Measurements from ENCODE around the gene IRF7. TPM values are rescaled to one million over a fixed set of nuclear protein-coding genes. Genes with fewer than 3 reads are reported as not detected.

Gene IRF7
- polyA plus RNA-seq (2013), result 16.9 TPM

DNA sequence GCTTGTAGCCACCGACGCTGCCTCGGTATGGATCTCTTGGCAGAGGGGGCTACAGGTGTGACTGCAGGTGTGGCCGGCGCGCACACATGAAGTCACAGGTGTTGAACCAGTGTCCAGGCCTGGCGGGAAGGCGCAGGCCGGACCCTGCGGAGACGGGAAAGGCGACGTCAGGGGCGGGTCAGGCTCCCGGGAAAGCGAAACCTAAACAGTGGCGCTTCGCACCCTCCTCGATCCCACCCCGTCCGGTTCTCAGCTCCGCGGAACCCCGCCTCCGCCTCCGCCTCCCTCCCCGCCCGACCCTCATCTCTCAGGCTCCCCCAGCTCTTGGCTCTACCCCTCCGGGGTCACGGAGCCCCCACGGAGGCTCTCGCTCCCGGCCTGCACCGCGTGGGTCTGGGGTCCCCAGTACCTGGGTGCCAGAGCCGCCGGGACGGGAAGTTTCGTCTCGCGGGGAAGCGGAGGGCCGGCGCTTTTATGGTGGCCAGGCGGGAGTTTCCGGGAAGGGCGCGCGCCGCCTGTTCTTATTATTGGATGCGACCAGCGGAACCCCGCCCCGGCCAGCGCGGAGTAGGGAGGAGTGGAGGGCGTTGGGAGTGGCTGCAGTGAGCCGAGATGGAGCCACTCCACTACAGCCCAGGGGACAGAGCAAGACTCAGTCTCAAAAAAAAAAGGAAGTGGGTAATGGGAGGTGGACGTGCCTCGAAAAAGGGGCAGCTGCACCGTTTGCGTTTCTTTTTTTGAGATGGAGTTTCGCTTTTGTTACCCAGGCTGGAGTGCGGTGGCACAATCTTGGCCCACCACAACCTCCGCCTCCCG, at the start of gene IRF7:
Gene IRF7, minus strand, starts transcription at position 447 of the 816 bp plus-strand sequence. CDS start 586 bp downstream, outside the sequence.
- H3K27ac ChIP-seq (ENCODE audit: insufficient read depth in 1 of 2, low read depth in 1 of 2, low read length in 2 of 2, poor library complexity in 1 of 2, severe bottlenecking in 2 of 2), result peak within 1 kb of the TSS; percentile 50 to 85
- WGBS (ENCODE audit: insufficient coverage), result 1% methylated on average over 44 of the region's 66 CpGs

DNA sequence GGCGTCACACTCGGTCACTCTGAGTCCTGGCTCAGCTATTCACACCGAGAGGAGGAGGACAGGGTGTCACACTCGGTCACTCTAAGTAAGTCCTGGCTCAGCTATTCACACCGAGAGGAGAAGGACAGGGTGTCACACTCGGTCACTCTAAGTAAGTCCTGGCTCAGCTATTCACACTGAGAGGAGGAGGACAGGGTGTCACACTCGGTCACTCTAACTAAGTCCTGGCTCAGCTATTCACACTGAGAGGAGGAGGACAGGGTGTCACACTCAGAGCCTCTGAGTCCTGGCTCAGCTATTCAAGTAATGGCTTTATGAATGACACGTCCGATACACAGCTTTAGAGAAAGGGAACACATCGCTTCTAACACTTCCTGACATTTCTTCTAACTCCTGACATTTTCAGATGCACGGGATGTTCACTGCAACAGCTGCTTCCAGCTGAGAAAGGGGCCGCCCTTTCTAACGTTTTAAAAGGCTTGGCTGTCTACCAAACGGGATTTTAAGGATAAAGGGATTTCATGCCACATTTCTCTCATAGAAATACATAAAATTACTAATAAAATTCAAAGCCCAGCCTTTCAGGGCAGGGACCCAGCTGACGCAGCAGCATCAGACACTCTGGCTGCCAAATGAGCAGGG, 49.4 kb upstream of the IRF7 start:
- peak overlapping the region in 1 of 2 experiments; percentile 60 for H3K27ac ChIP-seq (ENCODE audit: insufficient read depth in 1 of 2, low read depth in 1 of 2, low read length in 2 of 2, poor library complexity in 1 of 2, severe bottlenecking in 2 of 2)
- POLR2A ChIA-PET, result no interaction called here
- H3K36me3 ChIP-seq (ENCODE audit: control insufficient read depth in 4 of 4, insufficient read depth in 4 of 4, low read length in 3 of 4), result peaks cover 9 to 56% (median 27%) of the 10 kb centered on the region in 4 experiments
- H3K9me3 ChIP-seq (ENCODE audit: control extremely low read depth in 1 of 5, control insufficient read depth in 4 of 5, insufficient read depth in 2 of 5, low read depth in 1 of 5, low read length in 4 of 5), result no peaks in the 10 kb centered on the region
- CTCF ChIA-PET, result interaction anchor here (0.6 to 2.1 kb wide), 5 partner anchors 9 to 350 kb away, joined by 3 to 13 read pairs (median 4); no protein-coding TSS in a partner anchor
- no peak overlapping the region for H3K4me3 ChIP-seq (ENCODE audit: control insufficient read depth in 1 of 7, extremely low read depth in 1 of 7, insufficient read depth in 4 of 7, low read depth in 2 of 7, low read length in 6 of 7)
- 94% methylated on average over 11 of the region's 15 CpGs for WGBS (ENCODE audit: insufficient coverage)
- no peaks in the 10 kb centered on the region for H3K27me3 ChIP-seq (replicated peaks in 2 of 5; ENCODE audit: control insufficient read depth in 4 of 5, insufficient read depth in 5 of 5, low read length in 4 of 5)
- no peak for DNase-seq
- peaks cover 0 to 8% (median 0%) of the 10 kb centered on the region in 4 experiments for H3K4me1 ChIP-seq (ENCODE audit: control extremely low read depth in 1 of 4, control insufficient read depth in 4 of 4, insufficient read depth in 4 of 4, low read length in 3 of 4)

More for the DNA sequence above, at the start of gene IRF7:
- H3K9me3 ChIP-seq (ENCODE audit: control extremely low read depth in 1 of 5, control insufficient read depth in 4 of 5, insufficient read depth in 2 of 5, low read depth in 1 of 5, low read length in 4 of 5), result no peaks in the 10 kb centered on the region
- H3K36me3 ChIP-seq (ENCODE audit: control insufficient read depth in 4 of 4, insufficient read depth in 4 of 4, low read length in 3 of 4), result peaks cover 2 to 42% (median 27%) of the 10 kb centered on the region in 4 experiments
- H3K4me1 ChIP-seq (ENCODE audit: control extremely low read depth in 1 of 4, control insufficient read depth in 4 of 4, insufficient read depth in 4 of 4, low read length in 3 of 4), result peaks cover 0 to 31% (median 23%) of the 10 kb centered on the region in 4 experiments
- H3K4me3 ChIP-seq (ENCODE audit: control insufficient read depth in 1 of 7, extremely low read depth in 1 of 7, insufficient read depth in 4 of 7, low read depth in 2 of 7, low read length in 6 of 7), result peak within 1 kb of the TSS; percentile 64 to 86 (median 80)
- ChIA-PET CTCF (interaction anchor here (0.6 kb wide), 1 partner anchor 32 kb away, joined by 5 read pairs; no protein-coding TSS in a partner anchor), POLR2A (interaction anchor here (0.5 to 0.9 kb wide), 4 partner anchors 23 to 115 kb away, joined by 3 to 6 read pairs (median 4); partner anchors contain the start of gene PHRF1)
- DNase-seq, result peak; percentile 95 to 98 (median 98)
- H3K27me3 ChIP-seq (replicated peaks in 2 of 5; ENCODE audit: control insufficient read depth in 4 of 5, insufficient read depth in 5 of 5, low read length in 4 of 5), result no peaks in the 10 kb centered on the region

DNA sequence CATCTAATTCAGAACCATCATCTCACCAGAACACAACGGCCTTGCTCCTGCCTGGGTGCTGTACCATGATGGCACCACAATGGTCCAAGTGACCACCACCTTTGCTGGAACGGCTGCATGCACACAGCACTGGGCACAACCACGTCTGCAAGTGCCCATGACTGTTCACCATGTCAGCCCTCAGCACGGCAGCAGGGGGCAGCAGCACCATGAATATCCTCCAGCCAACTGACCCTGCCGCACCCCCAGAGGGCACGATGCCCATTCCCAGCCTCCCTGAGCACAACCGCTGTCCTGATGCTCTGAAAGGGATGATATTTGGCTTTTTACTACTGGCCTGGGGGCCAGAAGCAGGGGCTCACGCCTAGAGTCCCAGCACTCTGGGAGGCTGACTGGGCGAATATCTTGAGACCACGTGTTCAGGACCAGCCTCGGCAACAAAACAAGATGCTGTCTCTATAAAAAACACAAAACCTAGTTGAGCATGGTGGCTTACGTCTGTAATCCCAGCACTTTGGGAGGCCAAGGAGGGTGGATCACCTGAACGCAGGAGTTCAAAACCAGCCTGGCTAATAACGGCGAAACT, 47.0 kb upstream of the IRF7 start:
- Histone ChIP-seq H3K27me3 (replicated peaks in 2 of 5; ENCODE audit: control insufficient read depth in 4 of 5, insufficient read depth in 5 of 5, low read length in 4 of 5) (no peaks in the 10 kb centered on the region), H3K27ac (ENCODE audit: insufficient read depth in 1 of 2, low read depth in 1 of 2, low read length in 2 of 2, poor library complexity in 1 of 2, severe bottlenecking in 2 of 2) (no peak overlapping the region), H3K4me1 (ENCODE audit: control extremely low read depth in 1 of 4, control insufficient read depth in 4 of 4, insufficient read depth in 4 of 4, low read length in 3 of 4) (peaks cover 0 to 8% (median 0%) of the 10 kb centered on the region in 4 experiments), H3K4me3 (ENCODE audit: control insufficient read depth in 1 of 7, extremely low read depth in 1 of 7, insufficient read depth in 4 of 7, low read depth in 2 of 7, low read length in 6 of 7) (no peak overlapping the region), H3K36me3 (ENCODE audit: control insufficient read depth in 4 of 4, insufficient read depth in 4 of 4, low read length in 3 of 4) (peaks cover 7 to 69% (median 39%) of the 10 kb centered on the region in 4 experiments), H3K9me3 (ENCODE audit: control extremely low read depth in 1 of 5, control insufficient read depth in 4 of 5, insufficient read depth in 2 of 5, low read depth in 1 of 5, low read length in 4 of 5) (no peaks in the 10 kb centered on the region)
- peak; percentile 43 to 55 (median 50) for DNase-seq
- WGBS (ENCODE audit: insufficient coverage), result 81% methylated on average over 12 of the region's 15 CpGs
- ChIA-PET CTCF (interaction anchor here (0.5 to 3.3 kb wide), 14 partner anchors 9 to 113 kb away, joined by 3 to 22 read pairs (median 3); no protein-coding TSS in a partner anchor), POLR2A (no interaction called here)

DNA sequence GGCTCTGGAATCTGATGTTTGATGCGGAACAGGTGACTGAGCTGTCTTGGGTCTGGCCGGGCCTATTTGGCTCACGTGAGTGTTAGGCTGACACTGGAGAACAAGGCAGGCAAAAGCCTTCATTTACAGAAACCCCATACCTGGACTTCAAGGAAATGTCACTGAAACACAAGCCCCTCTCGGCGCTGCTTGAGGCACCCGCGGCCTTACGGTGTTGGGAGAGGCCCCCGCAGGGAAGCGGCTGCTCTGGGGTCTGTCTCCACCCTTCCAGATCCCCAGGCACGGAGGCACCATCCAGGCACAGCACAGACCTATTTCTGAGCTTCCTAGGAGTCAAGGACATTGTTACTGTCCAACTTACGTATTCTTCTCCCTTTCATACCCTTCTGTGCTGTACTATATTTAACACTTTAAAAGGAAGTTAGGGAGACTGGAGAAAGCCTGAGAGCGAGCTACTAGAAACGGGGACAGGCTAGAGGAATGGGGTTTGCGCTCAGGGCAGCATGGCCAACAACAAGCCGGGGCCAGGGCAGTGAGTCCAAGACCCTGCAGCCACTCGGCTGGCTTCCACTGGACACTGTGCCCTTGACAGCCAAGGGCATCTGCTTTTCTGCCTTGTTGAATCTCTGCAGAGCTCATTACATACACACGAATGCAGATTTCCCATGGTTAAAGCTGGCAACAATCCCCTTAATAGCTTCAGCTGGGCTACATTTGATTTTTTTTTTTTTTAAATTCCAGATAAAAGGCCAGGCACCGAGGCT, 45.1 kb upstream of the IRF7 start:
- CTCF ChIA-PET, result interaction anchor here (1.1 to 3.3 kb wide), 9 partner anchors 11 to 105 kb away, joined by 3 to 22 read pairs (median 4); partner anchors contain the start of gene DEAF1
- Histone ChIP-seq H3K9me3 (ENCODE audit: control extremely low read depth in 1 of 5, control insufficient read depth in 4 of 5, insufficient read depth in 2 of 5, low read depth in 1 of 5, low read length in 4 of 5) (no peaks in the 10 kb centered on the region), H3K4me3 (ENCODE audit: control insufficient read depth in 1 of 7, extremely low read depth in 1 of 7, insufficient read depth in 4 of 7, low read depth in 2 of 7, low read length in 6 of 7) (no peak overlapping the region), H3K27ac (ENCODE audit: insufficient read depth in 1 of 2, low read depth in 1 of 2, low read length in 2 of 2, poor library complexity in 1 of 2, severe bottlenecking in 2 of 2) (no peak overlapping the region), H3K4me1 (ENCODE audit: control extremely low read depth in 1 of 4, control insufficient read depth in 4 of 4, insufficient read depth in 4 of 4, low read length in 3 of 4) (peaks cover 0 to 4% (median 0%) of the 10 kb centered on the region in 4 experiments), H3K27me3 (replicated peaks in 2 of 5; ENCODE audit: control insufficient read depth in 4 of 5, insufficient read depth in 5 of 5, low read length in 4 of 5) (no peaks in the 10 kb centered on the region), H3K36me3 (ENCODE audit: control insufficient read depth in 4 of 4, insufficient read depth in 4 of 4, low read length in 3 of 4) (peaks cover 3 to 75% (median 40%) of the 10 kb centered on the region in 4 experiments)
- POLR2A ChIA-PET, result no interaction called here
- no peak for DNase-seq
- 96% methylated on average over 18 of the region's 19 CpGs for WGBS (ENCODE audit: insufficient coverage)

DNA sequence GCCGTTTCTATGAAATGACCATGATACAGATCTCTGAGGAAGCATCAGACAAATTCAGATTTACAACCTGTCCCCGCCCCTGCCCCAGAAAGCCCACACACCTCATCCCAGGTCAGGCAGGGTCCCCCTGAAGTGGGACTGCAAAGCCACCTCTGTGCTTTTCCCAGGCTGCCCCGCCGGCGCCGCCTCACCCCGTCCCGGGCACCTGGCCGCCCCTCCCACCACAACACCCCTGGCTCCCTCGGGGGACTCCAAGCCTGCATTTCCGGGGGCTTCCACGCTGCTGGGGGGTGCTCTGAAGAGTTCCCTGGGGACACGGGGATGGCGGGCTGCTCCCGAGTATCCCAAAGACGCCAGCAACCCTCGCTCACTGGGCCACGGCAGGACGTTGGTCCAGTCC, 44.5 kb upstream of the IRF7 start:
- no peak for DNase-seq
- Histone ChIP-seq H3K36me3 (ENCODE audit: control insufficient read depth in 4 of 4, insufficient read depth in 4 of 4, low read length in 3 of 4) (peaks cover 3 to 72% (median 39%) of the 10 kb centered on the region in 4 experiments), H3K27ac (ENCODE audit: insufficient read depth in 1 of 2, low read depth in 1 of 2, low read length in 2 of 2, poor library complexity in 1 of 2, severe bottlenecking in 2 of 2) (no peak overlapping the region), H3K4me1 (ENCODE audit: control extremely low read depth in 1 of 4, control insufficient read depth in 4 of 4, insufficient read depth in 4 of 4, low read length in 3 of 4) (no peaks in the 10 kb centered on the region), H3K27me3 (replicated peaks in 2 of 5; ENCODE audit: control insufficient read depth in 4 of 5, insufficient read depth in 5 of 5, low read length in 4 of 5) (no peaks in the 10 kb centered on the region), H3K9me3 (ENCODE audit: control extremely low read depth in 1 of 5, control insufficient read depth in 4 of 5, insufficient read depth in 2 of 5, low read depth in 1 of 5, low read length in 4 of 5) (no peaks in the 10 kb centered on the region), H3K4me3 (ENCODE audit: control insufficient read depth in 1 of 7, extremely low read depth in 1 of 7, insufficient read depth in 4 of 7, low read depth in 2 of 7, low read length in 6 of 7) (no peak overlapping the region)
- ChIA-PET POLR2A (no interaction called here), CTCF (interaction anchor here (1.1 to 3.3 kb wide), 7 partner anchors 18 to 105 kb away, joined by 3 to 22 read pairs (median 4); partner anchors contain the start of gene DEAF1)
- 96% methylated on average over 19 of the region's 19 CpGs for WGBS (ENCODE audit: insufficient coverage)

DNA sequence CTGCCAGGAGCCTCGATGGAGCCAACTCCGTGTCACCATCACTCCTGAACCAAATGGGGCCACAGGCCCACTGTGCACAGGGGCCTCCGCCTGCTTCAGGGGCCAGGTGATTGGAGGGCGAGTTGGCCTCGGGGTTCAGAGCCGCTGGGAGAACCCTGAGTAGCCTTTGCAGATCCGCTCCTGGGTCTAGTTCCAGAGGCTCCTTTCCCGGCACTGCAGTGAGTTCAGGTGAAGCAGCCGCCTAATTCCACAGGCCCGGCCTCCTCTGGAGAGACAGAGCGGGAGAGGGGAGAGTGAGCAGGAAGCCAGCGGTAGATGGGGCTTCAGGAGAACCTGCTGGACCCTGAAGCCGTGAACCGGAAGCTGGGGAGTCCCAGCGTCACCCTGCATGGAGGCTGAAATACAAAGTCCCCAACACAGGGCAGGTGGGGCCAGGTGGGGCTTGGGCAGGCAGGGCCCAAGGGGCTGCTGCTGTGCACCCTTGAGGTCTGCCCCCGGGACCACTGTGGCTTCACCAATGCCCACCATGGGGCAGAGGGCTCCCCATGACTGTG, 43.9 kb upstream of the IRF7 start:
- no peaks in the 10 kb centered on the region for H3K9me3 ChIP-seq (ENCODE audit: control extremely low read depth in 1 of 5, control insufficient read depth in 4 of 5, insufficient read depth in 2 of 5, low read depth in 1 of 5, low read length in 4 of 5)
- no peaks in the 10 kb centered on the region for H3K27me3 ChIP-seq (replicated peaks in 2 of 5; ENCODE audit: control insufficient read depth in 4 of 5, insufficient read depth in 5 of 5, low read length in 4 of 5)
- ChIA-PET CTCF (interaction anchor here (1.6 to 3.3 kb wide), 3 partner anchors 63 to 106 kb away, joined by 4 to 22 read pairs (median 19); no protein-coding TSS in a partner anchor), POLR2A (no interaction called here)
- DNase-seq, result no peak
- H3K4me1 ChIP-seq (ENCODE audit: control extremely low read depth in 1 of 4, control insufficient read depth in 4 of 4, insufficient read depth in 4 of 4, low read length in 3 of 4), result no peaks in the 10 kb centered on the region
- no peak overlapping the region for H3K4me3 ChIP-seq (ENCODE audit: control insufficient read depth in 1 of 7, extremely low read depth in 1 of 7, insufficient read depth in 4 of 7, low read depth in 2 of 7, low read length in 6 of 7)
- peaks cover 3 to 74% (median 38%) of the 10 kb centered on the region in 4 experiments for H3K36me3 ChIP-seq (ENCODE audit: control insufficient read depth in 4 of 4, insufficient read depth in 4 of 4, low read length in 3 of 4)
- 96% methylated on average over 16 of the region's 16 CpGs for WGBS (ENCODE audit: insufficient coverage)
- H3K27ac ChIP-seq (ENCODE audit: insufficient read depth in 1 of 2, low read depth in 1 of 2, low read length in 2 of 2, poor library complexity in 1 of 2, severe bottlenecking in 2 of 2), result no peak overlapping the region
